Measurements from ENCODE around the gene FAM120AOS.

The FAM120AOS gene

DNA sequence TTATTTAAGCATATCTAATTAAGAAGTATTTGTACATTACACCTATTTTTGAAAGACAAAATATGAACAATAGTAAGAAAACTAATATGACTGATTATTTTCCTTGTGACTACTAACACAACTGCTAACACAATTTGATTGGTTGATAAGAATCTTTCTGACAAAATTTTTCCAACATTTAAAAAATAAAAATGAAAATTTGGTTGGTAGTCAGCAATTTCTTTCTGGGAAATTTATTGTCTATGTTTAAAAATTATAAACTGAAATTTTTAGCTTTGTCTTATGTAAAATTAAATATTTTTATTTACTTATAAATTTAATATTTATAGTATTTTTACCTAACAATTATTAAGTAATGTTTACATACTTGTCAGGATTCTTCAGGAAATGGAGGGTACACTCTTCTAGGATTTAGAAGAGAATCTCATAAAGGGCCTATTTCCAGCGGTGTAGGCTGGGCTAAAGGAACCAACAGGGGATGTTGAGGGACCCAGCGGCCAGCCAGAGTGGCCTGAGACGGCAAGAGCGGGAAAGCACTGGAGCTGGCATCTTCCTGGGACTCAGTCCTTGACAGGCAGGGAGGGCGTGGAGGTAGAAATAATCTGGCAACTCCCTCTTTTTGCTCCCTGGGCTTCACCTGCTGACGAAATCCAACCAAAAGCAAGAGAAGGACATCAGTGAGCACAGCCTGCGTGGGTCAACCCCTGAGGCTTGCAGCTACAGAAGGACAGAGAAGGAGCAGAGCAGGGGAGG is 16.6 kb downstream of the FAM120AOS start:
- no peak for DNase-seq

DNA sequence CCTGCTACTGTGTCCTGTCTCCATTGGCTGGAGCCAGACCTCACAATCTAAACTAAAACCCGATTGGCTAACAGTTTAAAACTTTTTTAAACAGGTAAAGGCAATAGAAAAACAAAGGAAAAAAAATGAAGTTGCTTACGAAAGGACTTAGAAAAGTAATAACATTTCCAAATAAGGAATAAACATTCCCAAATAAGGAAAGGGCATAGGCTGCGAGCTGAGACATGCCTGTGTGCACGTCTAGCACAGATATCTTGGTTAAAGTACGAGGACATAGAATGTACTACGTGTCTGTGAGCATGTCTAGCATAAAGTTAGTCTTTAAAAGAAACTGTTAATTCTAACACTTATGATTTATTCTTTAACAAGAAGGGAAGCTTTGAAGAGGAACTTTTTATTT is 17.2 kb downstream of the FAM120AOS start:
- no peak for DNase-seq

DNA sequence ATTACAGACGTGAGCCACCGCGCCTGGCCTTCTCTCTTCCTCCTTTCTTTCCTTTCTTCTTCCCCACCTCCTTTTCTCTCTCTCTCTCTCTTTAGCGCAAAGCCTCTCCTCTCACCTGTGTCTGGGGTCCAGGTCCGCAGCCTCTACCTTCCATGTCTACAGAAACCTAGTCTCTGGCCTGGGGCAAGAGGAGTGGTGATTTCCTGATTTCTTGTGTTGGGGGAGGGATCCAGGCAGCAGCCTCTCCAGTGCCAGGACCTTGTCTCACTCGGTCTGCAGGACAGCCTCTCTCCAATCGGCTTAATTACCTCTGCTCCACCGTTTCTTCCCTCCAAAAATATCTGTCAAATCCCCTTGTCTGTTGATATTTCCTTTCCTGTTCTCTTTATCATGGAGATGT is 18.0 kb downstream of the FAM120AOS start:
- no peak for DNase-seq

DNA sequence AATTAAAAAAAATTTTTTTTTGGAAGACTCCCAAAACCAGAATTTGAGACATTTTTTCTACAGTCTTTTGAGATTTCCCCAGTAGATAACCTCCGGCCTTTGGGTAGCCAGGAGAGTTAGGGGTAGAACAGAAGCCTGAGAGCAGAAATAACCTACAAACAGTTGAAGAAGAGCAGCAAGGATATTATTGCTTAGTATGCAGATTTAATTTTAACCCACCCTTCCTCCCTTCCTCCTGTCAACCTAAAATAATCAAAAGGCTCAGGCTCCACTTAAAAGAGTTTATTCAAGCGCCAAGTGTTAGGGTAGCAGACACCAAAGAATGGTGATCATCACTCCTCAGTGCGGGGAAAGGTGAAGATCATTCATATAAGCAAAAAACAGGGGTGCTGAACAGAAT is 19.3 kb downstream of the FAM120AOS start:
- no peak for DNase-seq

DNA sequence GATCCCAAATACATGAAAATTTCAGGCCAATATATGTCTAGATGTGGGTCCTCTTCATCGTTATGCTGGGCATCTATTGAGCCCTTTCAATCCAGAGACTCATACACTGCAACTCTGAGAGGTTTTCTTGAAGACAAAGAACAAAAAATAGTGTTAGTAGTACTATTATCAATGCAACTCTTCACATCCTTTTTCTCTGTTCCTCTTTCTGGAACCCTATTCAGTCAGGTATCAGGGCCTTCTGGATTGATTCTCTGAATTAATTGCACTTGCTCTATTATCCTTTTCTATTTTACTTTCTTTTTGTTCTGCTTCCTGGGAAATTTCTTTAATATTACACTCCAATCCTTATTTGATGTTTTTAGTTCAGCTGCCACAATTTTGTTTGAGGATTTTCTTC is 20.4 kb downstream of the FAM120AOS start:
- DNase-seq: no peak

DNA sequence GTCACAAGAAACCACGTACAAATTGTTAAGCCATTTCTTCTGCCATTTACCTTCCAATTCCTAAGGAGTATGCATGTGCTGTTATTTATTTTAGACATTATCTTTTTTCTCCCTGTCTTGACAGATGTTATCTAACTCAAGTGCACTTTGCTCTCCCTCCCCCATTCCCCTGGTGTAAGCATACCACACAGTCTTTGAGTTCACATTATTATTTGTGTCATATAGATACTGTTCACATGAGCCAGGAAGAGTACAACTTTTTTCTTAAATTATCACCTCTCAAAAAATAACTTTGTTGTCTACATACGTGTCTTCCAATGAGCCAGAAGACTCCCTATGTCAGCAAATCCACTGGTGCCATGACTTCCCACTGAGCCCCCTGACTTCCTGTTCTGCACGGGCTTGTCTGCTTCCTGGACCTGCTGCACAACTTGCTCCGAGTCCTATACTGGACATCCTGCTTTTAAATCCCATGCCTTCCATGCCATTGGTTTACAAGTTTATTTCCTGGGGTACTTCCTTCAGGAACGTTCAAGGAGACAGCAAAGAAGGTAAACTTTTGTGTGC is 21.8 kb downstream of the FAM120AOS start:
- no peak for DNase-seq

DNA sequence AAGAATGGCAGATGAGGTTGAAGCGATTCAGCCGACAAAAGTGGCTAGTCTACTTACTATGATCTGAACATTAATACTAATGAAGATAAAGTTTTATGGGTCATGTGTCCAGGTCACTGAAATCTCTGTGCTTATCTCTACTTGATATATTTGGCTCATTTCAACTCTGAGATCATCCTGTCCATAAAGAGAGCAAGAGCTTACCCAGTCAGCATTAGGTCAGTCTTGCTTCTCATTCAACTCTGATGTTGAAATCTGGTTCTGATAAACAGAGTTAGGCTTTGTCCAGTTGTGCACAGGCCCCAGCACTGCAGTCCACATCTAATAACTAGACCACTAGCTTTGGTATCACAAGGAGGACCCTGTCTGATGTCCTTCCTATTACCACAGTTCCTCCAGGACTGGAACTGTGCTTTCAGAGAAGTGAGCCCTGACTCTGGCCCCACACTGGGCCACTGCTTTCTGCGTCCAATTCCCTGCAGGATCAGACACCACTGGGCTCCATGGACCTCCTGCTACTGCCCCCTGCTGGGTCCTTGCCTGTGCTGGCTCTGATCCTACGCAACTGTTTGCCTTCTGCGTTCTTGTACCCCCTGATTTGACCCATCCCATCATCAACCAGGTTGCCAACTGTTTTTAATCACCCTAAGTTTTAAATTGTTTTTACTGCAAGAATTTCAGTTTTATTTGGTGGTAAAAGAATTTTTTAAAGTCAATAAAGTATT is 25.6 kb downstream of the FAM120AOS start:
- no peak for DNase-seq

DNA sequence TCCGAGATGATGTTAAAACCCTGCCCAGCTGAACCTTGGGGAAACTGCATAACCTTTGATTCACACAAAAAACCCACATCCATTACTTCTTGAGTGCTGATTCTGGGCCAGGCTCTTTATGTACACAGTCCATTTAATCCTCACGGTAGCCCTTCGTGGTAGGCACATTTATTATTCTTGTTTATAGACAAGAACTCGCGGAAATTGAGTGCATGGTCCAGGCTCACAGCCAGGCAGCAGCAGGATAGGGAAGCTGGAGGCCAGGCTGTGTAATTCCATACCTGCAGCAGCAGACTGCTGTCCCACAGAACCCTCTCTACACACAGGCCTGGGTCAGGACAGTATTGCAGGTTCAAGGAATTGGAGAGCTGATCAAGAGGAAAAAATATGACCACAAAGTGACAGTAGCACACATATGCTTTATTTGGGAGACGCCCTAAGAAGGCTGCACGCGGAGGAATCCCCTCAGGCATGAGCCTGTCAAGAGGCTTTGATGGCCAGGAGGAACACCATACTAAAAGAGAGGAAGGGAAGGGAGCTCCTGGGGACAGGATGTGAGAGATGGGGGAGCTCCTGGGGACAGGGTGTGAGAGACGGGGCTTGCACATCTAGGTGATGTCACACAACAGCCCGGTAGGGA is 30.3 kb downstream of the FAM120AOS start:
- no peak for DNase-seq

DNA sequence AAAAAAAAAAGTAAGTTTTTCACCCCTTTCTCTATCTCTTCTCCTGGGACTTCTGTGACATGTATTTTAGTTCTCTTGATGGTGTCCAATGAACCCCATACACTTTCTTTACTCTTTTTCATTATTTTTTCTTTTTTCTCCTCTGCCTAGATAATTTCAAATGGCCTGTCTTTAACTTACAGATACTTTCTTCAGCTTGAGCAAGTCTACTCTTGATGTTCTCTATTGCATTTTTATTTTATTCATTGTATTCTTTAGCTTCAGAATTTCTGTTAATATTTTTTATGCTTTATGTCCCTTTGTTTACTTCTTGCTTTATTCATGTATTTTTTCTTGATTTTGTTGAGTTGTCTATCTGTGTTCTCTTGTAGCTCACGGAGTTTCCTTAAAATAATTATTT is 34.4 kb downstream of the FAM120AOS start:
- no peak for DNase-seq

DNA sequence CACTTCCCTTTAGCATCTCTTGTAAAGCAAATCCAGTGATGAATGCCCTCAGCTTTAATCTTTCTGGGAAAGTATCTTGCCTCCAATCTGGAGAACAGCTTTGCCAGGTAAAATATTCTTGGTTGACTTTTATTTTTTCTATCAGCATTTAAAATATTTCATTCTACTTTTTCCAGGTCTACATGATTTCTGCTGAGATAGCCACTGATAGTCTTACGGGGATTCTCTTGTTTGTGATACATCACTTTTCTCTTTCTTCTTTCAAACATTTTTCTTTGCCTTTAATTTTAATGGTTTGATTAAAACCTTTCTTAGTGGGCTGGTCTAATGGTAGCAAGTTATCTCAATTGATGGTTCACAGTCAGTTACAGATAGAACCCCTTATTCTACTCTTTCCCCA is 35.8 kb downstream of the FAM120AOS start:
- DNase-seq: no peak

DNA sequence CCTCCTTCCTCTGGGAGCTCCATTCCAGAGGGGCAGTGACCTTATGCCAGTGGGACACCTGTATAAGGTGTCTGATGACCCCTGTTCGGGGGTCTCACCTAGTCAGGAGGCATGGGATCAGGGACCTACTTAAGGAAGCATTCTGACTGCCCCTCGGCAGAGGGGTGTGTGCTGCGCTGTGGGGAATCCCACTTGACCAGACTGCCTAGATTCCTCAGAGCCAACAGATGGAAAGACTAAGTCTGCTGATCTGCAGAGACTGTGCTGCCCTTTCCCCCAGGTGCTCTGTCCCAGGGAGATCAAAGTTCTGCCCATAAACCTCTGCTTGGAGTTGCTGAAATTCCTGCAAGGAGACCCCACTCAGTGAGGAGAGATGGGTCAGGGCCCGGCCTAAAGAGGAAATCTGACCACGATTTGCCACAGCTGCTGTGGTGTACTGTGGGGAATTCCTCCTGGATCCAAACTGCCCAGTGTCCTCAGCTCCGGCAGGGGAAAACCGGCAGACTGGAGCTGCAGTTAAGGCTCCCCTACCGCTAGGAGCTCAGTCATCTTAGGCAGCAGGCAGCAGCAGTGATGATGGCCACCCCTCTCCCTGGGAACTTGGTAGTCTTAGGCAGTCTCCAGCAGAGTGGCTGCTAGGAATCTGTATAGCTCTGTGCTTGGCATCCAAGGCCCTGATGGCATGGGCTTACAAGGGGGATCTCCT is 36.7 kb downstream of the FAM120AOS start:
- no peak for DNase-seq

DNA sequence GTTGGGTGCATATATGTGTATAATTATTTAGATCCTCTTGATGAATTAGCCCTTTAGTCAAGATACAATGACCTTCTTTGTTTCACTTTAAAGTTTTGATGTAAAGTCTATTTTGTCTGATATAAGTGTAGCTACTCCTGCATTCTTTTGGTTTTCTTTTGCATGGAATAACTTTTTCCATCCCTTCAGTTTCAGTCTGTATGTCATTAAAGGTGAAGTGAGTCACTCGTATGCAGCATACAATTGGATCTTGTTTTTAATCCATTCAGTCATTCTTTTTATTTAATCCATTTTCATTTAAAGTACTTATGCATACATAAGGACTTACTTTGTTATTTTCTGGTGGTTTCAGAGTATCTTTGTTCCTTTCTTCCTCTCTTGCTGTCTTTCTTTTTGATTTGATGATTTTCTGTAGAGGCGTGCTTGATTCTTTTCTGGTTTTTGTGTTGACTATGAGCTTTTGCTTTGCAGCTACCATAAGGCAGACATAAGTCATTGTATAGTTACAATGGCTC is 38.1 kb downstream of the FAM120AOS start:
- no peak for DNase-seq

DNA sequence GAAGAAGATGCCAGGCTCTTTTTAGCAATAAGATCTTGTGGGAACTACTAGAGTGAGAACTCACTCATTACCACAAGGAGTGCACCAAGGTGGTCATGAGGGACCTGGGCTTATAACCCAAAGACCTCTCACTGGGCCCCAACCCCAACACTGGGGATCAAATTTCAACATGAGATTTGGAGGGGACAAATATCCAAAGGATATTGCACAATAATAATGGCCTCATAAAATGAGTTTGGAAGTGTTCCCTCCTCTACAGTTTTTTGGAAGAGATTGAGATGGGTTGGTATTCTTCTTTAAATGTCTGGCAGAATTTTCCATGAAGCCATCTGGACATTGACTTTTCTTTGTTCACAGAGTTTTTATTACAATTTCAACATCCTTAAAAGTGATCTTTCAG is 39.9 kb downstream of the FAM120AOS start:
- DNase-seq: no peak

DNA sequence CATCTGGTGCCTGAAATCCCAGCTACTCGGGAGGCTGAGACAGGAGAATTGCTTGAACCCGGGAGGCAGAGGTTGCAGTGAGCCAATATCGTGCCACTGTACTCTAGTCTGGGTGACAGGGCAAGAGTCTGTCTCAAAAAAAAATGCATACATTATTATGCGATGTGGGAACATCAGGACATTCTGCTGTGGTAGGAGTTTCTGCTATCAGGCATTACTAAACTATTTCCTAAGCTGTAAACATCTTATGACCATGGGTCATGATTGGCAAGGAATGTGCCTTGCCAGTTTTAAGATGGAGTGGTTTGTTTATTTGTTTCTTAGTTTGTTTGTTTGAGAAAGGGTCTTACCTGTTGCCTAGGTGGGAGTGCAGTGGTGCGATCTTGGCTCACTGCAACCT is 47.0 kb downstream of the FAM120AOS start:
- DNase-seq: no peak

DNA sequence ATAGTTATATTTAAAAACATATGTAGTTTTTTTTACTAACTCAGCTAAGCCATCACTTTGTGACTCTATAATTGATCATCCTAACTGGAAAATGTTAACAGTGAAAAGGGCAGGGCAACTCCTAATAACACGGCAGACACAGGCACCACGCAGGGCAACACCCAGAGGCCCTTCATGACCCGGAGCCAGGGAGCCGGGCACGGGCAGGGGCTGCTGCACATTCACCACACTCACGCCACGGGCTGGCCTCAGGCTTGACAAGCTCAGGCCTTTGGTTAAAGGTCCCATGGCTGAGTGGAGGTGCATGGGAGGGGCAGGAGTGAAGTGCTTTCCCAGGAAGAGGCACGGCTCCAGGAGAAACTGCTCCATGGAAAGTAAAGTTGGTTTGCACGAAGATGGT is 54.9 kb downstream of the FAM120AOS start:
- DNase-seq: no peak

DNA sequence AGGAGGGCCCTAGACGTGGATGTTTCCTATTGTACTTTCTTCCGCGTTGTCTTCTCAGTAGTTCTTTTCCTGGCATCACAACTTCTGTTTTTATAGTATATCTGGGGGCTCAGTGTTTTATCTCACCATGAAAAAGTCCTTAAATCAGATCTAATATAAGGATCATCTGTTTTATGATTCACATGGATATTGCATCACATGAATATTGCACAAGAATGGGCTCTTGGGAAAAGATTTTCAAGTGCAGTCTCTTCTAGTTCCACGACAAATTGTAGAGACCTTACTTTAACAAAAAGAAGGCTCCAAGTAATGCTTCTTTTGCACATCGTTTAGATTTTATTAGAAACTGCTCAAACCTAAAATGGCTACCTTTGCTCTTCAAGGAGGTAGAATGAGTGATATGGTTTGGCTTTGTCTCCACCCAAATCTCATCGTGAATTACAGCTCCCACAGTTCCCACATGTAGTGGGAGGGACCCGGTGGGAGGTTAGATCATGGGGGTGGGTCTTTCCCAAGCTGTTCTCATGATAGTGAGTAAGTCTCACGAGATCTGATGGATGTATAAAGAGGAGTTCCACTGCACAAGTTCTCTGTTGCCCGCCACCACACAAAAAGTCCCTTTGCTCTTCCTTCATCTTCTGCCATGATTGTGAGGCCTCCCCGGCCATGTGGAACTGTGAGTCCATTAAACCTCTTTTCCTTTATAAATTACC is 55.6 kb downstream of the FAM120AOS start:
- no peak for DNase-seq

Measured in cerebellar nuclear complex (tissue), 1 donor.